ENCODE results near the gene CLIC2. TPM values are rescaled to one million over a fixed set of nuclear protein-coding genes. Genes with fewer than 3 reads are reported as not detected.

Gene CLIC2
- polyA plus RNA-seq, 2 of the 4 experiments (the other 2 are of a cell fraction): 0.32 to 0.39 TPM

DNA sequence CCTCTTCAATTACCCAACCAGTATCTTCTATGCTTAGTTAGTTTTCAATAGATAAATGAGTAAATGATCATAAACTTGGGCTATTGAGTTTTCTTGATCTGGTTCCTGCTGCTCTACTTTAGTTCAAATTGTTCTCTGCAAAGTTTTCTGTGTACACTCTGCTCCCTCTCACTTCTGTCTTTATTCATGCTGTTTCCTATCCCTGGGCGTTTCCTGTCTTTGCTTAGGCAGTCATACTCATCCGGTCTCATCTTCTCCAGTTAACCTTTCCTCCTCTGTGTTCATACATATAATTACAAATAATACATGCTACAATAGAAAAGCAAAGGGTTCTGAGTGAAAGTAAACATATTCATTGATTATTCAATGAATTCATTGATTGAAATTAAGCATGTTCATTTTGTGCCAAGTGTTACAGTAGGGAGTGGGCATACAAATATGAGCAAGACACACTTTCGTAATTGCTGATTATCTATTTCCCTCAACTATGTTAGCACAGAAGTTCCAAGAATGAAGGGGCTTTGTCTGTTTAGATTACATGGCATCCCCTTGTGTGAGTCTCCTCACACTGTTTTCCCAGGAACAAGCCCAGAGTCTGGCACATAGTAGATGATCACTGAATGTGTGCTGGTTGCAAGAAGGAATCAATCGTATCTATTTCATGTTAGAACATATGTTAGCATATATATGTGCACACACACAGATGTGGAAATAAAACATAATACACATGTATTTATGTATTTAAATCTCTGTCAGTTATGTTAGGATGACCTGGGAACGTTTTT, 71.3 kb downstream of the CLIC2 start (continued):
- TF ChIP-seq, protein P1, sequence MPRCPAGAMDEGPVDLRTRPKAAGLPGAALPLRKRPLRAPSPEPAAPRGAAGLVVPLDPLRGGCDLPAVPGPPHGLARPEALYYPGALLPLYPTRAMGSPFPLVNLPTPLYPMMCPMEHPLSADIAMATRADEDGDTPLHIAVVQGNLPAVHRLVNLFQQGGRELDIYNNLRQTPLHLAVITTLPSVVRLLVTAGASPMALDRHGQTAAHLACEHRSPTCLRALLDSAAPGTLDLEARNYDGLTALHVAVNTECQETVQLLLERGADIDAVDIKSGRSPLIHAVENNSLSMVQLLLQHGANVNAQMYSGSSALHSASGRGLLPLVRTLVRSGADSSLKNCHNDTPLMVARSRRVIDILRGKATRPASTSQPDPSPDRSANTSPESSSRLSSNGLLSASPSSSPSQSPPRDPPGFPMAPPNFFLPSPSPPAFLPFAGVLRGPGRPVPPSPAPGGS (IDR thresholded peaks at IDR 0.05): no peak

GRCh38 chrX:155259752-155260151, 74.7 kb downstream of the CLIC2 start:
- ATAC-seq (no peak), DNase-seq (ENCODE audit: low read depth in 1 of 2, low spot score in 1 of 2) (no peak), FAIRE-seq (no peak)
- no peak overlapping the region for H3K27ac ChIP-seq
- H3K4me3 ChIP-seq: no peak overlapping the region
- no peak for TF ChIP-seq CTCF (IDR thresholded peaks at IDR 0.05)
- no peak for TF ChIP-seq ELK1 (IDR thresholded peaks at IDR 0.05; ENCODE audit: low read depth, low read length)
- TF ChIP-seq HOXB13 (CRISPR knock-in tag; IDR thresholded peaks at IDR 0.05; ENCODE audit: low read depth): no peak
- no peak for TF ChIP-seq HEYL (CRISPR knock-in tag; IDR thresholded peaks at IDR 0.05)
- WGBS (ENCODE audit: missing lambda C conversion rate): 28% methylated on average over 3 of the region's 3 CpGs
- ChIA-PET CTCF (no interaction called here), POLR2A (no interaction called here)
- no peak overlapping the region for H3K4me2 ChIP-seq
- H3K9me3 ChIP-seq: no peaks in the 10 kb centered on the region
- H3K4me1 ChIP-seq: 0 out of 3 replicates have a peak, but pooled peaks cover 3% of the 10 kb centered on the region

DNA sequence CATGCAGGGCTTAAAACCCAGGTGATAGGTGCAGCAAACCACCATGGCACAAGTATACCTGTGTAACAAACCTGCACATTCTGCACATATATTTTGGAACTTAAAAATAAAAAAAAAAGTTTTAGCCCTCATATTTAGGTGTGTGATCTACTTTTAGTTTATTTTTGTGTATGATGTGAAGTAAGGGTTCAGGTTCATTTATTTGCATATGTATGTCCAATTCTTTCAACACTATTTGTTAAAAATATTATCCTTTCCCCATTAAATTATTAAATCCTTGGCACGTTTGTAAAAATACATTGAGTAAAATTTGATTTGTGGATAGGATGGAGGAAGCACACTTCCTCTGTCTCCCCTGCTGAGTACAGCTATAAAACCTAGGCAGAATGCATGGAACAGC, 83.0 kb downstream of the CLIC2 start:
- Histone ChIP-seq H3K4me3 (no peak overlapping the region), H3K27ac (no peak overlapping the region), H3K4me1 (no peaks in the 10 kb centered on the region), H3K4me2 (no peak overlapping the region), H3K9me3 (no peaks in the 10 kb centered on the region)
- POLR2A ChIA-PET: no interaction called here
- ATAC-seq (no peak), DNase-seq (ENCODE audit: low read depth in 1 of 2, low spot score in 1 of 2) (no peak), FAIRE-seq (no peak)
- 75% methylated on average over 1 of the region's 1 CpG for WGBS (ENCODE audit: missing lambda C conversion rate)
- CTCF ChIA-PET: no interaction called here
- no peak for TF ChIP-seq HMGXB4 (CRISPR knock-in tag; IDR thresholded peaks at IDR 0.05; ENCODE audit: borderline replicate concordance)
- TF ChIP-seq HOXB13 (CRISPR knock-in tag; IDR thresholded peaks at IDR 0.05; ENCODE audit: low read depth): no peak
- no peak for TF ChIP-seq TP53 (CRISPR knock-in tag; IDR thresholded peaks at IDR 0.05)
- TF ChIP-seq ZNF302 (CRISPR knock-in tag; IDR thresholded peaks at IDR 0.05): no peak
- no peak for TF ChIP-seq NR3C1 (IDR thresholded peaks at IDR 0.05)
- no peak for TF ChIP-seq HOXB5 (CRISPR knock-in tag; IDR thresholded peaks at IDR 0.05)
- TF ChIP-seq EP300 (IDR thresholded peaks at IDR 0.05): no peak
- TF ChIP-seq, protein P2, sequence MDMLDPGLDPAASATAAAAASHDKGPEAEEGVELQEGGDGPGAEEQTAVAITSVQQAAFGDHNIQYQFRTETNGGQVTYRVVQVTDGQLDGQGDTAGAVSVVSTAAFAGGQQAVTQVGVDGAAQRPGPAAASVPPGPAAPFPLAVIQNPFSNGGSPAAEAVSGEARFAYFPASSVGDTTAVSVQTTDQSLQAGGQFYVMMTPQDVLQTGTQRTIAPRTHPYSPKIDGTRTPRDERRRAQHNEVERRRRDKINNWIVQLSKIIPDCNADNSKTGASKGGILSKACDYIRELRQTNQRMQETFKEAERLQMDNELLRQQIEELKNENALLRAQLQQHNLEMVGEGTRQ (IDR thresholded peaks at IDR 0.05): no peak
- no peak for TF ChIP-seq CEBPB (IDR thresholded peaks at IDR 0.05)
- no peak for TF ChIP-seq GATA3 (IDR thresholded peaks at IDR 0.05; ENCODE audit: borderline replicate concordance)
- TF ChIP-seq, protein P1 (IDR thresholded peaks at IDR 0.05): no peak
- no peak for TF ChIP-seq SREBF2 (IDR thresholded peaks at IDR 0.05)
- TF ChIP-seq CTCF (IDR thresholded peaks at IDR 0.05): no peak
- TF ChIP-seq, protein P3, sequence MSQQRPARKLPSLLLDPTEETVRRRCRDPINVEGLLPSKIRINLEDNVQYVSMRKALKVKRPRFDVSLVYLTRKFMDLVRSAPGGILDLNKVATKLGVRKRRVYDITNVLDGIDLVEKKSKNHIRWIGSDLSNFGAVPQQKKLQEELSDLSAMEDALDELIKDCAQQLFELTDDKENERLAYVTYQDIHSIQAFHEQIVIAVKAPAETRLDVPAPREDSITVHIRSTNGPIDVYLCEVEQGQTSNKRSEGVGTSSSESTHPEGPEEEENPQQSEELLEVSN (IDR thresholded peaks at IDR 0.05; ENCODE audit: borderline replicate concordance, low read depth): no peak
- no peak for TF ChIP-seq POLR2A (IDR thresholded peaks at IDR 0.05; ENCODE audit: low read length)
- TF ChIP-seq ELK1 (IDR thresholded peaks at IDR 0.05; ENCODE audit: low read depth, low read length): no peak
- no peak for TF ChIP-seq BHLHE40 (IDR thresholded peaks at IDR 0.05; ENCODE audit: low read depth, low read length)
- TF ChIP-seq CBX8 (IDR thresholded peaks at IDR 0.05): no peak
- no peak for TF ChIP-seq RCOR1 (IDR thresholded peaks at IDR 0.05; ENCODE audit: low read depth, low read length)
